Measurements from ENCODE around the gene FILIP1L.

DNA sequence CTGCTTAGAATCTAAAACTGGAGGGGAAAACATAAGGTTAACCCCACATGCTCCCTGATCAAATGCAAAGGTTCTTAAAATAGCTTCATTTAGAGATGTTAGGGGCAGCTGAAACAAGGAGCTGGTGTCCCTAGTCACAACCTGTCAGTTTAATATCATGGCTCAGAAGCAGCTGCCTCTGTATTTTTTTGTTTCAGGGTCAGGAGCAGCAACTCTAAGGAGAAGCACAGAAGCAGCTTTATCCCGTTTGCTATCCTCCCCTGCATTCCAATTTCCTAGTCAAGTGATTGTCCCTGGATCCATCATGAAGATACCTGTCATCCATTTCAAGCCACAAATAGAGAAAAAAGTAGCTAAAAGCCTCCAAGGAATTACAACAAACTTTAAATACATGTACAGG, 4.1 kb downstream of the FILIP1L start:
- TF ChIP-seq, protein P1, sequence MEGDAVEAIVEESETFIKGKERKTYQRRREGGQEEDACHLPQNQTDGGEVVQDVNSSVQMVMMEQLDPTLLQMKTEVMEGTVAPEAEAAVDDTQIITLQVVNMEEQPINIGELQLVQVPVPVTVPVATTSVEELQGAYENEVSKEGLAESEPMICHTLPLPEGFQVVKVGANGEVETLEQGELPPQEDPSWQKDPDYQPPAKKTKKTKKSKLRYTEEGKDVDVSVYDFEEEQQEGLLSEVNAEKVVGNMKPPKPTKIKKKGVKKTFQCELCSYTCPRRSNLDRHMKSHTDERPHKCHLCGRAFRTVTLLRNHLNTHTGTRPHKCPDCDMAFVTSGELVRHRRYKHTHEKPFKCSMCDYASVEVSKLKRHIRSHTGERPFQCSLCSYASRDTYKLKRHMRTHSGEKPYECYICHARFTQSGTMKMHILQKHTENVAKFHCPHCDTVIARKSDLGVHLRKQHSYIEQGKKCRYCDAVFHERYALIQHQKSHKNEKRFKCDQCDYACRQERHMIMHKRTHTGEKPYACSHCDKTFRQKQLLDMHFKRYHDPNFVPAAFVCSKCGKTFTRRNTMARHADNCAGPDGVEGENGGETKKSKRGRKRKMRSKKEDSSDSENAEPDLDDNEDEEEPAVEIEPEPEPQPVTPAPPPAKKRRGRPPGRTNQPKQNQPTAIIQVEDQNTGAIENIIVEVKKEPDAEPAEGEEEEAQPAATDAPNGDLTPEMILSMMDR (IDR thresholded peaks at IDR 0.05): no peak
- TF ChIP-seq POLR2A (IDR thresholded peaks at IDR 0.05): no peak

Data from adrenal gland (tissue), 5 donors.